Body of pancreas (tissue), 4 donors: ENCODE data around the gene OIT3.

Source experiments
- CTCF ChIP-seq, 7 experiments: fragments of 450-650 bp in 4 of 7; fragments of 200-600 bp in 3 of 7; sonication (generic) in 3 of 7; IDR thresholded peaks; one replicate each; pipeline ENCODE4 v1.5.1; 2016 to 2019; ENCODE audit warnings: antibody characterized with exemption in 7 of 7
- POLR2A ChIP-seq, 3 donors: fragments of 450-650 bp; IDR thresholded peaks; one replicate each; pipeline ENCODE4 v1.6.1; 2016; ENCODE audit warnings: antibody characterized with exemption in 3 of 3, mild to moderate bottlenecking in 2 of 3

DNA sequence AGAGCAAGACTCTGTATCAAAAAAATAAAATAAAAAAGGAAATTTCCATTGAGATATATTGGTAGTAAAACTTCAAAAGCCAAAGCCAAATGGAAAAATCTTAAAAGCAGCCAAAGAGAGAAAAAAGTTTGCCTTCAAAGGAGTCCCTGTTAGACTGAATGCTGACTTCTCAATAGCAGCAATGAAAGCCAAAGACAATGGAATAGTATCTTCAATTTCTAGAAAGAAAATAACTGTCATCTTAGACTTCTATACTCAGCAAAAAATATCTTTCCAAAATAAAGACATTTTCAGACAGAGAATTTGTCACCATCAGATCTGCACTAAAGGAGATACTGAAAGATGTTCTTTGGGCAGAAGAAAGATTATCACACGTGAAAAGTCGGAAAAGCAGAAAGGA, 14.3 kb upstream of the OIT3 start:
- TF ChIP-seq CTCF (IDR thresholded peaks at IDR 0.05) (no peak), POLR2A (IDR thresholded peaks at IDR 0.05) (no peak)
